ENCODE data around the gene CHN2. TPM values are rescaled to one million over a fixed set of nuclear protein-coding genes. Genes with fewer than 3 reads are reported as not detected.

CHN2 gene
- total RNA-seq, 1 experiment from 2014 or later, result 17.2 TPM

GRCh38 chr7:29284696-29285443, 90.3 kb downstream of the CHN2 start:
- DNase-seq (ENCODE audit: low spot score), result no peak

GRCh38 chr7:29285444-29285793, 90.8 kb downstream of the CHN2 start:
- DNase-seq (ENCODE audit: low spot score), result peak; percentile 100

GRCh38 chr7:29285861-29286260, 91.3 kb downstream of the CHN2 start:
- DNase-seq (ENCODE audit: low spot score), result peak; percentile 65

- DNase-seq (ENCODE audit: low spot score), result peak; percentile 84
These were observed 92.8 kb downstream of the CHN2 start for GRCh38 chr7:29287366-29287765.

- no peak for DNase-seq (ENCODE audit: low spot score)
These were observed 93.9 kb downstream of the CHN2 start for GRCh38 chr7:29288181-29289091.

- no peak for DNase-seq (ENCODE audit: low spot score)
These were observed 94.8 kb downstream of the CHN2 start for GRCh38 chr7:29289156-29290021.

- no peak for DNase-seq (ENCODE audit: low spot score)
These were observed 96.3 kb downstream of the CHN2 start for GRCh38 chr7:29290829-29291228.

GRCh38 chr7:29291723-29292618, 97.4 kb downstream of the CHN2 start:
- DNase-seq (ENCODE audit: low spot score), result no peak

GRCh38 chr7:29292886-29293658, 98.5 kb downstream of the CHN2 start:
- DNase-seq (ENCODE audit: low spot score), result no peak

- DNase-seq (ENCODE audit: low spot score), result no peak
These were observed 101.8 kb downstream of the CHN2 start for GRCh38 chr7:29296421-29296820.

- DNase-seq (ENCODE audit: low spot score), result peak; percentile 82
These were observed 102.8 kb downstream of the CHN2 start for GRCh38 chr7:29297194-29297890.

GRCh38 chr7:29299086-29299485, 104.5 kb downstream of the CHN2 start:
- no peak for DNase-seq (ENCODE audit: low spot score)

- no peak for DNase-seq (ENCODE audit: low spot score)
These were observed 105.5 kb downstream of the CHN2 start for GRCh38 chr7:29300026-29300480.

GRCh38 chr7:29300649-29301048, 106.1 kb downstream of the CHN2 start:
- DNase-seq (ENCODE audit: low spot score), result no peak

- no peak for DNase-seq (ENCODE audit: low spot score)
These were observed 108.3 kb downstream of the CHN2 start for GRCh38 chr7:29302666-29303395.

GRCh38 chr7:29304756-29305155, 110.2 kb downstream of the CHN2 start:
- DNase-seq (ENCODE audit: low spot score), result no peak

GRCh38 chr7:29306319-29306991, 111.9 kb downstream of the CHN2 start:
- DNase-seq (ENCODE audit: low spot score), result no peak

- DNase-seq (ENCODE audit: low spot score), result no peak
These were observed 113.8 kb downstream of the CHN2 start for GRCh38 chr7:29308424-29308823.
